ENCODE measurements around the gene PANK2.
"Not testable (repeated sequence)": the region's sequence is repeated elsewhere in the genome, so short reads cannot be mapped to it uniquely, and the experiment has no call there.

Gene PANK2

GRCh38 chr20:3901028-3901705 is 12.0 kb downstream of the PANK2 start:
- no peak for DNase-seq (ENCODE audit: low read depth in 2 of 2)

- no peak for DNase-seq (ENCODE audit: low read depth in 2 of 2)
Observed at GRCh38 chr20:3901706-3902440, 12.7 kb downstream of the PANK2 start.

- DNase-seq (ENCODE audit: low read depth in 2 of 2), result no peak
Observed at GRCh38 chr20:3902446-3902845, 13.3 kb downstream of the PANK2 start.

DNA sequence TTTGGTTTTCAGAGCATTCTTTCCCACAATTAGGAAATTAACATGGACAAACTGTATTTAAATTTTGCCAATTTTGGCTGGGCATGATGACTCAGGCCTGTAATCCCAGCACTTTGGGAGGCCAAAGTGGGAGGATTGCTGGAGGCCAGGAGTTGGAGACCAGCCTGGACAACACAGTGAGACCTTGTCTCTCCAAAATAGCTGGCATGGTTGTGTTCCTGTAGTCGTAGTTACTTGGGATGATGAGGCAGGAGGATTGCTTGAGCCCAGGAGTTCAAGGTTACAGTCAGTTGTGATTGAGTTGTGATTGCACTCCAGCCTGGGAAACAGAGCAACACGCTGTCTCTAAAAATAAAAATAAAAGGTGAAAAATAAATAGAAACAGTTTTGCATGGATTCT is 15.0 kb downstream of the PANK2 start:
- DNase-seq (ENCODE audit: low read depth in 2 of 2), result no peak

DNA sequence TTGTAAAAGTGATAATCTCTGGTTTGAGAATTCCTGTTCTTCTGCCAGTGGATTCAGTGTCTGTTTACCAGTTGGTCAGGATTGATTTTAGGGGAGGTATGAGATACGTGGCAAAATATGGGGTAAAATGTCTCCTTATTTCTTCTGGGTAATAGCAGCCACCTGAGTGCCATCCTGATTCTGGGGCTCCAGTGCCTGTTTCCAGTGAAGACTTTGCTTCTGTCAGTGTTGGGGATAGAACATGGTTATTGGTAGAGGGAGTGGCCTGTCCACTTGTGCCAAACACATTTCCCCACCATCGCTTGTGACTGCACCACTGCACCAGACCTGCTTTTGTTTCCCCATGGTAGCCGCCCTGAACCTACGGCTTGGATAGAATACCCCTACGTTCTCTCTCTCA is 15.7 kb downstream of the PANK2 start:
- DNase-seq (ENCODE audit: low read depth in 2 of 2), result no peak

DNA sequence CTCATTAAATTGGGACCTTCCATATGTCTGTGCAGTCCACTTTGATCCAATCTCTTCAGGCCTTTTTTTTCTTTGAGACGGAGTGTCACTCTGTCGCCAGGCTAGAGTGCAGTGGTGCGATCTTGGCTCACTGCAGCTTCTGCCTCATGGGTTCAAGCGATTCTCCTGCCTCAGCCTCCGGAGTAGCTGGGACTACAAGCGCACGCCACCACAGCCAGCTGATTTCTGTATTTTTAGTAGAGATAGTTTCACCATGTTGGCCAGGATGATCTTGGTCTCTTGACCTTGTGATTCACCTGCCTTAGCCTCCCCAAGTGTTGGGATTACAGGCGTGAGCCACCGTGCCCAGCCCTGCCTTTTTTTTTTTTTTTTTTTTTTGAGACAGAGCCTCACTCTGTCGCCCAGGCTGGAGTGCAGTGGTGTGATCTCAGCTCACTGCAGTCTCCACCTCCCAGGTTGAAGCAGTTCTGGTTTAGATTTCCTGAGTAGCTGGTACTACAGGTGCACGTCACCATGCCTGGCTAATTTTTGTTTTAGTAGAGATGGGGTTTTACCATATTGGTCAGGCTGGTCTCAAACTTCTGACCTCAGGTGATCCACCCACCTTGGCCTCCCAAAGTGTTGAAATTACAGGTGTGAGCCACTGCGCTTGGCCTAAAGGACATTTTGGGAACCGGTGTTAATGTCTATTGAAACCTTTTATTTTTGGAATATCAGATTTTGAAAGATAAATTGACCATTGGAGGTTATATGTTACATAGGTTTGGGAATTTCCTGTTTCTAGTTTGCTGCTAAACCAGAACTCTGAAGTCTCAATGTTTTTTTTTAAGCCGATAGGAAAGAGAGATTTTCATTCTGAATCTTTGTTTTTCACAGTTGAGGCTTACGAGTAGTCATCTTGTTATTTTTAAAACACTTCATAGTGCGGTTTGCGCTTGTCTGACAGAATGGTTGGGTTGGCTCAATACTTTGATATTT is 17.8 kb downstream of the PANK2 start:
- DNase-seq (ENCODE audit: low read depth in 2 of 2), result not testable (repeated sequence)

DNA sequence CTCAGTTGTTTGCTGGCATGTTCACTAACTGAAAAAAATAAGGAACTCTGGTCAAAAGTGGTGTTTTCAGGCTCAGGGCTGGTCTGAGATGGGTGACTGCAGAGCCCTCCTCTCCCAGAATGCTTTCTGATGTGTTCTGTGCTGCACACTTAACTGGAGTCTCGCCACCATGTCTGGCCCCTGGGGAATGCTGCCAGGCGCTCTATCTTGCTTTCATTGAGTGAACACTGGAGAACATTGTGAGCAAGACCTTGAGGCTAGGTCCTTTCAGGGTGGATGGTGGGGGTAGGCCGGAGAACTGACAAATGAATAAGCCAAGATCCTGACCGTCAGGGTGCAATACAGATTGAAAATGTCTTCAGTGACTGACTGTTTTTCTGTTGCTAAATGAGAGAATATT is 19.5 kb downstream of the PANK2 start:
- no peak for DNase-seq (ENCODE audit: low read depth in 2 of 2)

DNA sequence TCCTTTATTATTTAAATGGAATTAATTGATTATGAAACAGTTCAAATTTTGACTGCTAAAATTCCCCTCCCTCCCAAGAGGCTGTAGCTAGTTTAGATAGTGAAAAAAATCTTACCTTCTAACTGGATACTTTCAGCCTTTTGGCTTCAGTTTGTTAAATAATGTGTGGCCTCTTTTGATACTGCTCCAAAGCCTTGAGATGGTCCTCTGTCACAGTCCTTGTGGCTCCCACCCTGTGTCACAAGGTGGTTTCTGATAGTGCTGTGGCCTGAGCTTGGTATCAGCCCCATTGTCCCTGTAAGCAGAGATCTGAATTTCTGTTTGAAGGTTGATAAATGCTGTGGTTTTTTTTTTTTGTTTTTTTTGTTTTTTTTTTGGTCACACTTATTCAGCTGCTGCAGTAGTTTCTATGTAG is 20.8 kb downstream of the PANK2 start:
- DNase-seq (ENCODE audit: low read depth in 2 of 2), result no peak

GRCh38 chr20:3910853-3911252 is 21.7 kb downstream of the PANK2 start:
- no peak for DNase-seq (ENCODE audit: low read depth in 2 of 2)

GRCh38 chr20:3911956-3912355 is 22.8 kb downstream of the PANK2 start:
- no peak for DNase-seq (ENCODE audit: low read depth in 2 of 2)

DNA sequence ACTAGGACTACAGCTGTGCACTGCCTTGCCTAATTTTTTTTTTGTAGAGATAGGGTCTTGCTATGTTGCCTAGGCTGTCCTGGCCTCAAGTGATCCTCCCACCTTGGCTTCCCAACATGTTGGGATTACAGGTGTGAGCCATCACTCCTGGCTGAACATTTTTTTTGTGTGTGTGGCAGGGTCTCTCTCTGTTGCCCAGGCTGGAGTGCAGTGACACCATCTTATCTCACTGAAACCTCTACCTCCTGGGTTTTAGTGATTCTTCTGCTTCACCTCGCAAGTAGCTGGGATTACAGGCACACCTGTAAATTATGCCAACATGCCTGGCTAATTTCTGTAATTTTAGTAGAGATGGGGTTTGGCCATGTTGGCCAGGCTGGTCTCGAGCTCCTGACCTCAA is 25.3 kb downstream of the PANK2 start:
- DNase-seq (ENCODE audit: low read depth in 2 of 2), result no peak

GRCh38 chr20:3915691-3916090 is 26.5 kb downstream of the PANK2 start:
- no peak for DNase-seq (ENCODE audit: low read depth in 2 of 2)

DNA sequence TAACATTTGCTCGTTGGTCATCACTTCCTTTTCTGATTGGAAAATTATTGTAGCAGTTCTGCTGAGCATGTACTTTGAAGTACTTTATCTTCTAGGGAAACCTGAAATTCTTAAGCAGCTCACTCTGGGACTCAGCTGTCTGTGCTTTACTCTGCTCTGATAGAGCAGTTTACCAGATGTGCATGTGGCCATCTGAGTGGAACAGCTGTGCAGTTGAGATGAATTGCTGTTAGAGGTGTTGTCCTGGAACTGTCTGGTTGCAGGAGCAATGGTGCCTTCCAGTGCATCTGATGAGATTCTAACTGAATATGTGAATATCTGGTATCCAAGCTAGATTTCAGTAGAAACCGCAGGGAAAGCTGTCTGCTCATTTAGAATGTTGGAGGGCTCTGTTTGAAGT is 27.2 kb downstream of the PANK2 start:
- DNase-seq (ENCODE audit: low read depth in 2 of 2), result no peak

DNA sequence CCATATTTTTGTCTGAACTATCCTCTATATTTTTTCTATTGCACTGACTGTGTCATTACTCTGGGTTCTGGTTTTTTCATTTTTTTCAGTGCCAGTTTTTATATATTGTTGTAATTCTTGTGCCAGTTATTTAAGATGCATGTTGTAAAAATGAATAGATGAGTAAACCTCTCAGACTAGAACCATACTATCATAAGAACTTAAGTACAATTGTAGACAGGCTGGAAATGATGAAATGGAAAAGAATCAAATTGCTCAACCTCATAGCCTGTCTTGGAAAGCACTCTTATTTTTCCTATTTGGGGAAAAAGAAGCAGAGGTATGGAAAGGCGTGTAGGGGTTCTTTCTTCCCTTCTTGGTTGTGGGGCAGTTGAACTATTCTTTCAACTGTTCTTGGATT is 30.2 kb downstream of the PANK2 start:
- DNase-seq (ENCODE audit: low read depth in 2 of 2), result no peak

GRCh38 chr20:3922223-3922982 is 33.2 kb downstream of the PANK2 start:
- no peak for DNase-seq (ENCODE audit: low read depth in 2 of 2)

- DNase-seq (ENCODE audit: low read depth in 2 of 2), result no peak
Observed at GRCh38 chr20:3922983-3923339, 33.8 kb downstream of the PANK2 start.

GRCh38 chr20:3923818-3924217 is 34.6 kb downstream of the PANK2 start:
- DNase-seq (ENCODE audit: low read depth in 2 of 2), result no peak

GRCh38 chr20:3924304-3925112 is 35.3 kb downstream of the PANK2 start:
- no peak for DNase-seq (ENCODE audit: low read depth in 2 of 2)

- DNase-seq (ENCODE audit: low read depth in 2 of 2), result no peak
Observed at GRCh38 chr20:3925113-3925695, 36.0 kb downstream of the PANK2 start.

- DNase-seq (ENCODE audit: low read depth in 2 of 2), result no peak
Observed at GRCh38 chr20:3925899-3926638, 36.9 kb downstream of the PANK2 start.

Measured in stimulated activated CD4-positive, alpha-beta T cell treated with anti-CD3 and anti-CD28 coated beads, Interleukin-1b, Interleukin-23, amount 100 ng/mL, for 1 hour (primary cell).